SK-N-MC (cell line): ENCODE data around the gene LRP1B.

Experiments used
- EZH2 ChIP-seq: fragments of 200-600 bp; sonication (generic); IDR thresholded peaks from one replicate; pipeline ENCODE4 v1.6.1; 2017; ENCODE audit warnings: antibody characterized with exemption
- POLR2AphosphoS5 ChIP-seq: IDR thresholded peaks from 2 replicates; pipeline ENCODE4 v1.6.1; 2012; ENCODE audit warnings: mild to moderate bottlenecking, low read depth, low read length, borderline replicate concordance

GRCh38 chr2:141021109-141021508, 1109.7 kb downstream of the LRP1B start:
- TF ChIP-seq POLR2AphosphoS5 (no peak), EZH2 (no peak)
